Esophagus (tissue), 2 donors: ENCODE measurements around the gene MNAT1. TPM values are rescaled to one million over a fixed set of nuclear protein-coding genes. Genes with fewer than 3 reads are reported as not detected.

ENCODE experiments used
- H3K27ac ChIP-seq, 2 donors: one replicate each; pipeline ENCODE4 v1.5.1; 2013; ENCODE audit warnings: low read depth in 2 of 2, mild to moderate bottlenecking in 2 of 2, inconsistent platforms in 1 of 2, low read length in 1 of 2, moderate library complexity in 1 of 2
- H3K27me3 ChIP-seq, 2 donors: one replicate each; pipeline ENCODE4 v1.6.1; 2013; ENCODE audit warnings: low read length in 2 of 2, control low read depth in 1 of 2, mild to moderate bottlenecking in 1 of 2; ENCODE audit not compliant: insufficient read depth in 2 of 2, control insufficient read depth in 1 of 2
- H3K36me3 ChIP-seq, 2 donors: one replicate each; pipeline ENCODE4 v1.6.1; 2013; ENCODE audit warnings: low read length in 1 of 2; ENCODE audit not compliant: control insufficient read depth in 2 of 2, insufficient read depth in 2 of 2
- H3K4me1 ChIP-seq, 2 donors: one replicate each; pipeline ENCODE4 v1.6.1; 2013; ENCODE audit warnings: low read length in 1 of 2; ENCODE audit not compliant: control insufficient read depth in 2 of 2, insufficient read depth in 2 of 2
- H3K4me3 ChIP-seq, 2 donors: one replicate each; pipeline ENCODE4 v1.5.1; 2013; ENCODE audit warnings: low read length in 2 of 2, mild to moderate bottlenecking in 2 of 2, low read depth in 1 of 2, moderate library complexity in 1 of 2
- H3K9me3 ChIP-seq, 2 donors: one replicate each; pipeline ENCODE4 v1.6.1; 2013; ENCODE audit warnings: mild to moderate bottlenecking in 2 of 2, low read depth in 1 of 2, low read length in 1 of 2, moderate library complexity in 1 of 2; ENCODE audit not compliant: control insufficient read depth in 2 of 2, insufficient read depth in 1 of 2
- WGBS, 2 donors: extraction: QIAGEN DNeasy Blood & Tissue Kit; methylation state at CpG; one replicate each; pipeline ENCODE4 v1.1.7; 2013; 5-methylcytosine and 5-hydroxymethylcytosine counted together
- polyA plus RNA-seq, 2 donors: library from polyadenylated mRNA; stranded (reverse); fragments of 200-250 nt; gene quantifications; one replicate each; pipeline ENCODE4 v1.2.3, GENCODE V29; 2013
- donor health status: healthy with polysubstance abuse.
- donor health status: Bipolar disorder and iron deficiency.

Gene MNAT1
- polyA plus RNA-seq, 2 donors: 13.4 to 18.1 TPM

DNA sequence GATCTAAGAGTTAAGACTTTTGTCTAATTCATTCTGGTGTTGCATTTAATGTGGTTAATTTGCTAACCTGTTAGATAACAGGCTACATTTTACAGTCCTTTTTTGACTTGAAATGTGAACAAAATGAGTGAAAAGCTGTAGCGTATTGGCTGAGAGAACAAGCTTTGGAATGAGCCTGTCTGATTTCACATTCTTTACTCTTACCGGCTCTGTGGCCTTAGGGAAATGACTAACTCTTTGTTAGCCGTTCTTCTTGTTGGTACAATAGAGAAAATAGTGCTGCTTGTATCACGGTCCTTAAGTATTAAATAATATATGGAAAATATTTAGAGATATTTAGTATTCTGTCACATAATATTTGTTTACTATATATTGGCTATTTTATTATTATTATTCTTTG, 1.9 kb downstream of the MNAT1 start:
- Histone ChIP-seq H3K27me3 (no peaks in the 10 kb centered on the region), H3K9me3 (no peaks in the 10 kb centered on the region), H3K27ac (no peak overlapping the region), H3K4me3 (no peak overlapping the region), H3K36me3 (no peaks in the 10 kb centered on the region), H3K4me1 (no peaks in the 10 kb centered on the region)
- 28 to 30% methylated on average over 4 of the region's 4 CpGs for WGBS, 2 donors

DNA sequence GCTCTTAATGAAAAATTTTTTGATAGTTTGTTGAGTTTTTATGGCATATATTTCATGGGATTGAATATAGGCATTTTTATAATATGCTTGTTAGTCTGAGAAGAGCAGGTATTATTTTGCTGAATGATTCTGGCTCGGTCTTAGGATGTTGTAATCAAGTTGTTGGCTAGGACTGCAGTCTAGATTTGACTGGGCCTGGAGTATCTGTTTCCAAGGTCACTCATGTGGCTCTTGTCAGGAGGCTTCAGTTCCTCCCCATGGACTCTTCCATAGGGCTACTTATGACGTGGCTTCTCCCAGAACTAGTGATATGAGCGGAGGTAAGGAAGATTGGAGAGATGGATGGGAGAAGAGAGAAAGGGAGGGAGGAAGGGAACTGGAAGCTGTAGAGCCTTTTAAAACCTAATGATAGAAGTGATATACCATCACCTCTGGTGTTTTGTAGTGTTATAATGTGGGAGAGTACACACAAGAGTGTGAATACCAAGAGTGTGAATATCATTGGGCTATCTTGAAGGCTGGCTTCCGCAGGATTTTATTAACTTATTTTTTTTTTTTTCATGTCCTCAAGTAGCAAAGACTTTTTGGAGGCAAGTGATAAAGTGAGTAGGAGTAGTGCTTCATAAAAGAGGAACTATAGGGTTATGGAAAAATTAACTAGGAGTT, 4.4 kb downstream of the MNAT1 start:
- Histone ChIP-seq H3K4me1 (no peaks in the 10 kb centered on the region), H3K9me3 (no peaks in the 10 kb centered on the region), H3K4me3 (no peak overlapping the region), H3K27ac (no peak overlapping the region), H3K27me3 (no peaks in the 10 kb centered on the region), H3K36me3 (no peaks in the 10 kb centered on the region)
- 91 to 93% methylated on average over 4 of the region's 4 CpGs for WGBS, 2 donors

- H3K27ac ChIP-seq: no peak overlapping the region
- H3K36me3 ChIP-seq: no peaks in the 10 kb centered on the region
- no peaks in the 10 kb centered on the region for H3K4me1 ChIP-seq
- H3K27me3 ChIP-seq: no peaks in the 10 kb centered on the region
- no peak overlapping the region for H3K4me3 ChIP-seq
- no peaks in the 10 kb centered on the region for H3K9me3 ChIP-seq
Observed at GRCh38 chr14:60744566-60744965, 10.0 kb downstream of the MNAT1 start.

DNA sequence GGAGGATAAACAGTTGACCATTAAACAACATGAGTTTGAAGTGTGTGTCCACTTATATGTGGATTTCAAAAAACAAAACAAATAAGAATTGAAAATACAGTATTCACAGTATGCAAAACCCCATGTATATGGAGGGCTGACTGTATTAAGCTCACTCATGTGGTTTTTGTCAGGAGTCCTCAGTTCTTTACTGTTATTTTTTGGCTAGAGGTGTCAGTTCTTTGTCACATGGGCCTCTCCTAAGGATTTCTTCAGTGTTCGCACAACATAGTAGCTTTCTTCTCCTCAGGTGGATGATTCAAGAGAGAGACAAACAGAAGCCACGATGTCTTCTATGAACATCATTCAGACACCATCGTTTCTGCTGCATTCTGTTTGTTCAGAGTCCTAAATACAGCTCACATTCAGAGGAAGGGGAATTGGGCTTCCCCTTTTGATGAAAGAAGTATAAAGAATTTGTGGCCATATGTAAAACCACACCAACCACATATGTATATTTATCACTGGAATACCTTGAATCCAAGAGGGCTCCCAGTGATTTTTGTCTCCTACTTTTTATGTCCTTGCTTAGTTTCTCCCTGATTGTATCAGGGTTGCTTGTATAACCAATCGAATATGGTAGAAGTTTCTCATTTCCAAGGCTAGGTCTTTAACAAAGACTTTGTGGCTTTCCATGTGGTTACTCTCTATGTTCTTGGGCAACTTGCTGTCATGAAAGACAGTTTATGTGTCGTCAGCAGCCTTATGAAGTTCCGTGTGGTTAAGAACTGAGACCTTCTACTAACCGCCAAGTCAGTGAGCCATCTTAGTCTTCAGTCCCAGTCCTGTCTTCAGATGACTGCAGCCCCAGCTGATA, 18.9 kb downstream of the MNAT1 start:
- 82% methylated on average over 7 of the region's 7 CpGs for WGBS, 2 donors
- H3K9me3 ChIP-seq: no peaks in the 10 kb centered on the region
- no peaks in the 10 kb centered on the region for H3K4me1 ChIP-seq
- no peaks in the 10 kb centered on the region for H3K27me3 ChIP-seq
- H3K27ac ChIP-seq: no peak overlapping the region
- H3K4me3 ChIP-seq: no peak overlapping the region
- no peaks in the 10 kb centered on the region for H3K36me3 ChIP-seq

DNA sequence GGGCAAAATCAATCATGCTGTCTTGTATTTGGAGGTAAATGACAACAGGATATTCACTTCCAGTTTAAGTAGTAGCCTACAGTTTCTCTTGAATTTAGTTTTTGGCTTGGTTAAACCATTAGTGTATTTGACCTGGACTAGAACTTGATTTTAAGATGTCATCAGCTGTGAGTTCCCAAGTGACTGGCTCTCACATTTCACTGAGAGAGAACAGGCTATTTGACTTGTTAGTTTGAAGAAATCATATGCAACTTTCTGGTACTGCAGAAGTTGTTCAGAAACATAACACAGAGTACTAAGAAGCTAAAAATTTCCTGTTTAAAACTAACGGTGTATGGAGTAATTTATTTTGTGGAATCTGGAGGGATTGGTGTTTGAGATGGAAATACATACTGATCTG, 22.3 kb downstream of the MNAT1 start:
- Histone ChIP-seq H3K27ac (no peak overlapping the region), H3K9me3 (no peaks in the 10 kb centered on the region), H3K4me3 (no peak overlapping the region), H3K27me3 (no peaks in the 10 kb centered on the region), H3K36me3 (no peaks in the 10 kb centered on the region), H3K4me1 (no peaks in the 10 kb centered on the region)
- WGBS, 2 donors: 58 to 66% methylated on average over 1 of the region's 1 CpG

- 44 to 76% methylated on average over 1 of the region's 1 CpG for WGBS, 2 donors
- Histone ChIP-seq H3K27me3 (no peaks in the 10 kb centered on the region), H3K4me1 (no peaks in the 10 kb centered on the region), H3K9me3 (no peaks in the 10 kb centered on the region), H3K36me3 (no peaks in the 10 kb centered on the region), H3K27ac (no peak overlapping the region), H3K4me3 (no peak overlapping the region)
Observed at GRCh38 chr14:60757567-60758002, 23.0 kb downstream of the MNAT1 start.

DNA sequence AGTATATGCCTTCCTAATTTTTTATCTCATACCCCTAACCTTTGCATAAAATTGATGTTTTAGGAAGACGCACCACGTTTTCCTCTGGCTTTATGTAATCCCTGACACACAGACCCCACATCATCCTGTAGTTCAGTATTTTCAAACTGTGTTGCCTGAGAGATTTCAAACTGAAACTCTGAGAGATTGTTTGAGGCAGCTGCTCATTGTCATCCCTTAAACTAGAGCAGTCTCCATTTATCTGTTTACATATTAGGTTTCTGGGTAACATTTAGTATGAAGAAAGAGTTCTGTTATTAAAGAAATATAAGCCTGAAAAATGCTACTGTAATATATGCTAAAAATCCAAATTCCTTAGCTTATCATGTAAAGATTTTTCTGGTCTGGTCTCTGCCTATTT, 24.3 kb downstream of the MNAT1 start:
- Histone ChIP-seq H3K4me1 (no peaks in the 10 kb centered on the region), H3K27me3 (no peaks in the 10 kb centered on the region), H3K36me3 (no peaks in the 10 kb centered on the region), H3K4me3 (no peak overlapping the region), H3K9me3 (no peaks in the 10 kb centered on the region), H3K27ac (no peak overlapping the region)
- 74 to 78% methylated on average over 2 of the region's 2 CpGs for WGBS, 2 donors

- Histone ChIP-seq H3K9me3 (no peaks in the 10 kb centered on the region), H3K27ac (no peak overlapping the region), H3K27me3 (no peaks in the 10 kb centered on the region), H3K36me3 (no peaks in the 10 kb centered on the region), H3K4me1 (no peaks in the 10 kb centered on the region), H3K4me3 (no peak overlapping the region)
- 95 to 97% methylated on average over 1 of the region's 1 CpG for WGBS, 2 donors
Observed at GRCh38 chr14:60760209-60760608, 25.6 kb downstream of the MNAT1 start.

- Histone ChIP-seq H3K9me3 (no peaks in the 10 kb centered on the region), H3K27me3 (no peaks in the 10 kb centered on the region), H3K36me3 (no peaks in the 10 kb centered on the region), H3K4me3 (no peak overlapping the region), H3K27ac (no peak overlapping the region), H3K4me1 (no peaks in the 10 kb centered on the region)
- WGBS, 2 donors: 63 to 70% methylated on average over 3 of the region's 3 CpGs
Observed at GRCh38 chr14:60760644-60761364, 26.2 kb downstream of the MNAT1 start.
